HepG2 (cell line): ENCODE data around the gene CDK11A. TPM values are rescaled to one million over a fixed set of nuclear protein-coding genes. Genes with fewer than 3 reads are reported as not detected.

Experiments
- DPF2 ChIP-seq: sonication (generic); formaldehyde crosslinking; IDR thresholded peaks from 2 replicates; pipeline ENCODE4 v1.4.0; 2020; ENCODE audit warnings: mild to moderate bottlenecking, low read depth, missing genetic modification reagents, borderline replicate concordance
- EED ChIP-seq: sonication (generic); formaldehyde crosslinking; IDR thresholded peaks from 2 replicates; pipeline ENCODE4 v1.5.0; 2020; ENCODE audit warnings: mild to moderate bottlenecking, missing genetic modification reagents
- ELF1 ChIP-seq: sonication (generic); formaldehyde crosslinking; IDR thresholded peaks from 2 replicates; pipeline ENCODE4 v1.4.0; 2020; ENCODE audit warnings: missing genetic modification reagents
- HMGA1 ChIP-seq: sonication (generic); formaldehyde crosslinking; conservative IDR thresholded peaks from 2 replicates; pipeline ENCODE4 v1.4.0; 2020; ENCODE audit warnings: missing genetic modification reagents
- HOXA5 ChIP-seq: sonication (generic); formaldehyde crosslinking; IDR thresholded peaks from 2 replicates; pipeline ENCODE4 v1.4.0; 2020; ENCODE audit warnings: missing genetic modification reagents
- NFKBIZ ChIP-seq: IDR thresholded peaks from 2 replicates; pipeline ENCODE4 v1.6.1; 2018; ENCODE audit warnings: missing genetic modification reagents, missing compliant biosample characterization
- NR2F2 ChIP-seq: IDR thresholded peaks from 2 replicates; pipeline ENCODE4 v1.6.1; 2012; ENCODE audit warnings: low read depth, inconsistent platforms, borderline replicate concordance
- POLR2A ChIP-seq, 2 experiments: IDR thresholded peaks; 2 replicates each; pipeline ENCODE4 v1.6.1; 2011; ENCODE audit warnings: low read depth in 2 of 2, low read length in 2 of 2, mild to moderate bottlenecking in 1 of 2, moderate library complexity in 1 of 2; ENCODE audit not compliant: insufficient read depth in 1 of 2
- RFX1 ChIP-seq: fragments of 450-650 bp; IDR thresholded peaks from 2 replicates; pipeline ENCODE4 v1.6.1; 2017
- SMAD3 ChIP-seq: sonication (generic); formaldehyde crosslinking; IDR thresholded peaks from 2 replicates; pipeline ENCODE4 v1.4.0; 2020; ENCODE audit warnings: missing genetic modification reagents
- ZFP36 ChIP-seq: fragments of 150-350 bp; IDR thresholded peaks from 2 replicates; pipeline ENCODE4 v1.6.1; 2018; ENCODE audit warnings: borderline replicate concordance, low read length, low read depth; ENCODE audit not compliant: partially characterized antibody
- ZNF17 ChIP-seq: sonication (generic); formaldehyde crosslinking; IDR thresholded peaks from 2 replicates; pipeline ENCODE4 v1.5.0; 2020; ENCODE audit warnings: mild to moderate bottlenecking, missing genetic modification reagents
- ZNF383 ChIP-seq: sonication (generic); formaldehyde crosslinking; IDR thresholded peaks from 2 replicates; pipeline ENCODE4 v1.4.0; 2020; ENCODE audit warnings: missing genetic modification reagents, mild to moderate bottlenecking, borderline replicate concordance
- ZNF816 ChIP-seq: sonication (generic); formaldehyde crosslinking; IDR thresholded peaks from 2 replicates; pipeline ENCODE4 v1.8.0; 2022; ENCODE audit warnings: missing genetic modification reagents, mild to moderate bottlenecking, borderline replicate concordance
- polyA plus RNA-seq, 8 experiments: library from polyadenylated mRNA; depleted of rRNA in 3 of 8; stranded (reverse) in 7 of 8; unstranded in 1 of 8; fragments of >200 nt; fragmentation: Illumina TruSeq in 4 of 8; extraction: Trizol in 4 of 8; gene quantifications; 2 replicates each; pipeline versions ENCODE4 v1.2.1 to v1.2.3, GENCODE V29; 2011 to 2016; ENCODE audit warnings: low read depth in 4 of 8, missing spikeins in 1 of 8, mixed read lengths in 1 of 8; ENCODE audit not compliant: insufficient read depth in 1 of 8
- total RNA-seq, 5 experiments: library from RNA; depleted of rRNA; stranded (reverse); fragments of >200 nt; fragmentation: Illumina TruSeq; extraction: Trizol; gene quantifications; 2 replicates each; pipeline ENCODE4 v1.2.3, GENCODE V29; 2016; ENCODE audit warnings: low read depth in 1 of 5
- TF ChIP-seq, protein P1 (sequence below): sonication (generic); formaldehyde crosslinking; IDR thresholded peaks from 2 replicates; pipeline ENCODE4 v1.5.0; 2020; ENCODE audit warnings: mild to moderate bottlenecking, missing genetic modification reagents
- TF ChIP-seq, protein P2 (sequence below): sonication (generic); formaldehyde crosslinking; IDR thresholded peaks from 2 replicates; pipeline ENCODE4 v1.5.0; 2020; ENCODE audit warnings: missing genetic modification reagents
- TF ChIP-seq, protein P3 (sequence below): sonication (generic); formaldehyde crosslinking; IDR thresholded peaks from 2 replicates; pipeline ENCODE4 v1.5.0; 2020; ENCODE audit warnings: mild to moderate bottlenecking, missing genetic modification reagents
- TF ChIP-seq, protein P4 (sequence below): sonication (generic); formaldehyde crosslinking; IDR thresholded peaks from 2 replicates; pipeline ENCODE4 v1.4.0; 2020; ENCODE audit warnings: missing genetic modification reagents, borderline replicate concordance
- TF ChIP-seq, protein P5 (sequence below): sonication (generic); formaldehyde crosslinking; conservative IDR thresholded peaks from 2 replicates; pipeline ENCODE4 v1.8.0; 2022; ENCODE audit warnings: low read depth, missing genetic modification reagents

CDK11A gene
- total and polyA plus RNA-seq, 2 of the 13 experiments (the other 11 are each of a cell fraction or from before 2014, with no cell fraction given) = 11.2 to 17.9 TPM

DNA sequence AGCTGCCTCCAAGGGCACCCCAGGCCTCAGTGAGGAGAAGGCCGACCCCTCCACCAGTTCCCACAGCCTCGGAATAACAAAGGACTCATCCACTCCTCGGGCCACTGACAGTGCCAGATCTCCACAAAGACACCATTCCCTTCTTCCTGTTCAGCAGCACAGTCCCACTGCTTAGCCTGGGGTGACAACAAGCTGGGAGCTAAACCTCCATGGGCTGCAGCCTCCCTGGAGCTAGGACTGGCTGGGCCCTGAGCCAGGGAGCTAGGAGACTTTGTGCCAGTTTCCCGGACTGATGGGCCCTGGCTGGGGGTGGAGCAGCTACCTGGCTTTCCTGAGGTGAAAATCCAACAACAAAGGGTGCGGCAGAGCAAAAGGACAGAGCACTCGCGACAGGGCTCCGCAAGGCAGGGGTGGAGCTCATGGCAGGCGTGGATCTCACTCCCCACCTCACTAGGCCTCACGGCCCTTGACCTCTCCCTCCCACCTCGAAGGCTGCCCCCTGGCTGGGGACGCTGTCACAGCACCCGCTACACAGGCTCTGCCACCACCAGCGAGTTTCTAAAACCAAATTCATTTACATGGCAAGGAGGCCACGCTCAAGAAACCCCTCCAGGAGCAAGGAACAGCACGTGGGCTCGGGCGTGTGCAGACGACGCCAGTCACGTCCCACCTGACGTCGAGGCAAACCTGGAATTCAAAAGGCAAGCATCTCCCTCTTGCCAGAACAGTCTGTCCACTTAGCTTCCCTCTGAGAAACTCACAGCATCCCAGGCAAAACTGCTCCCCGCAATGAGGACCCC lies 45.4 kb downstream of the CDK11A start (continued):
- TF ChIP-seq ZFP36 (no peak), ELF1 (peak; percentile 48), ZNF383 (no peak), EED (CRISPR knock-in tag) (no peak), NR2F2 (peak; percentile 80), RFX1 (no peak), NFKBIZ (CRISPR knock-in tag) (peak; percentile 52; the same call in 1 of the 2 replicates), HOXA5 (CRISPR knock-in tag) (no peak), DPF2 (CRISPR knock-in tag) (no peak), ZNF816 (CRISPR knock-in tag) (no peak), POLR2A (IDR thresholded peaks at IDR 0.05; ENCODE audit: insufficient read depth in 1 of 2, low read depth in 2 of 2, low read length in 2 of 2) (peak; percentile 51 to 73; a peak in 2 of 4 replicates), ZNF17 (CRISPR knock-in tag) (no peak), SMAD3 (CRISPR knock-in tag) (no peak), HMGA1 (CRISPR knock-in tag) (no peak)
- TF ChIP-seq, protein P1, sequence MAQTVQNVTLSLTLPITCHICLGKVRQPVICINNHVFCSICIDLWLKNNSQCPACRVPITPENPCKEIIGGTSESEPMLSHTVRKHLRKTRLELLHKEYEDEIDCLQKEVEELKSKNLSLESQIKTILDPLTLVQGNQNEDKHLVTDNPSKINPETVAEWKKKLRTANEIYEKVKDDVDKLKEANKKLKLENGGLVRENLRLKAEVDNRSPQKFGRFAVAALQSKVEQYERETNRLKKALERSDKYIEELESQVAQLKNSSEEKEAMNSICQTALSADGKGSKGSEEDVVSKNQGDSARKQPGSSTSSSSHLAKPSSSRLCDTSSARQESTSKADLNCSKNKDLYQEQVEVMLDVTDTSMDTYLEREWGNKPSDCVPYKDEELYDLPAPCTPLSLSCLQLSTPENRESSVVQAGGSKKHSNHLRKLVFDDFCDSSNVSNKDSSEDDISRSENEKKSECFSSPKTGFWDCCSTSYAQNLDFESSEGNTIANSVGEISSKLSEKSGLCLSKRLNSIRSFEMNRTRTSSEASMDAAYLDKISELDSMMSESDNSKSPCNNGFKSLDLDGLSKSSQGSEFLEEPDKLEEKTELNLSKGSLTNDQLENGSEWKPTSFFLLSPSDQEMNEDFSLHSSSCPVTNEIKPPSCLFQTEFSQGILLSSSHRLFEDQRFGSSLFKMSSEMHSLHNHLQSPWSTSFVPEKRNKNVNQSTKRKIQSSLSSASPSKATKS = no peak
- TF ChIP-seq, protein P2, sequence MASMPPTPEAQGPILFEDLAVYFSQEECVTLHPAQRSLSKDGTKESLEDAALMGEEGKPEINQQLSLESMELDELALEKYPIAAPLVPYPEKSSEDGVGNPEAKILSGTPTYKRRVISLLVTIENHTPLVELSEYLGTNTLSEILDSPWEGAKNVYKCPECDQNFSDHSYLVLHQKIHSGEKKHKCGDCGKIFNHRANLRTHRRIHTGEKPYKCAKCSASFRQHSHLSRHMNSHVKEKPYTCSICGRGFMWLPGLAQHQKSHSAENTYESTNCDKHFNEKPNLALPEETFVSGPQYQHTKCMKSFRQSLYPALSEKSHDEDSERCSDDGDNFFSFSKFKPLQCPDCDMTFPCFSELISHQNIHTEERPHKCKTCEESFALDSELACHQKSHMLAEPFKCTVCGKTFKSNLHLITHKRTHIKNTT (CRISPR knock-in tag) = no peak
- TF ChIP-seq, protein P3, sequence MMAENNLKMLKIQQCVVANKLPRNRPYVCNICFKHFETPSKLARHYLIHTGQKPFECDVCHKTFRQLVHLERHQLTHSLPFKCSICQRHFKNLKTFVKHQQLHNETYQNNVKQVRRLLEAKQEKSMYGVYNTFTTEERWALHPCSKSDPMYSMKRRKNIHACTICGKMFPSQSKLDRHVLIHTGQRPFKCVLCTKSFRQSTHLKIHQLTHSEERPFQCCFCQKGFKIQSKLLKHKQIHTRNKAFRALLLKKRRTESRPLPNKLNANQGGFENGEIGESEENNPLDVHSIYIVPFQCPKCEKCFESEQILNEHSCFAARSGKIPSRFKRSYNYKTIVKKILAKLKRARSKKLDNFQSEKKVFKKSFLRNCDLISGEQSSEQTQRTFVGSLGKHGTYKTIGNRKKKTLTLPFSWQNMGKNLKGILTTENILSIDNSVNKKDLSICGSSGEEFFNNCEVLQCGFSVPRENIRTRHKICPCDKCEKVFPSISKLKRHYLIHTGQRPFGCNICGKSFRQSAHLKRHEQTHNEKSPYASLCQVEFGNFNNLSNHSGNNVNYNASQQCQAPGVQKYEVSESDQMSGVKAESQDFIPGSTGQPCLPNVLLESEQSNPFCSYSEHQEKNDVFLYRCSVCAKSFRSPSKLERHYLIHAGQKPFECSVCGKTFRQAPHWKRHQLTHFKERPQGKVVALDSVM (CRISPR knock-in tag) = peak; percentile 70; the same call in 1 of the 2 replicates
- TF ChIP-seq, protein P4, sequence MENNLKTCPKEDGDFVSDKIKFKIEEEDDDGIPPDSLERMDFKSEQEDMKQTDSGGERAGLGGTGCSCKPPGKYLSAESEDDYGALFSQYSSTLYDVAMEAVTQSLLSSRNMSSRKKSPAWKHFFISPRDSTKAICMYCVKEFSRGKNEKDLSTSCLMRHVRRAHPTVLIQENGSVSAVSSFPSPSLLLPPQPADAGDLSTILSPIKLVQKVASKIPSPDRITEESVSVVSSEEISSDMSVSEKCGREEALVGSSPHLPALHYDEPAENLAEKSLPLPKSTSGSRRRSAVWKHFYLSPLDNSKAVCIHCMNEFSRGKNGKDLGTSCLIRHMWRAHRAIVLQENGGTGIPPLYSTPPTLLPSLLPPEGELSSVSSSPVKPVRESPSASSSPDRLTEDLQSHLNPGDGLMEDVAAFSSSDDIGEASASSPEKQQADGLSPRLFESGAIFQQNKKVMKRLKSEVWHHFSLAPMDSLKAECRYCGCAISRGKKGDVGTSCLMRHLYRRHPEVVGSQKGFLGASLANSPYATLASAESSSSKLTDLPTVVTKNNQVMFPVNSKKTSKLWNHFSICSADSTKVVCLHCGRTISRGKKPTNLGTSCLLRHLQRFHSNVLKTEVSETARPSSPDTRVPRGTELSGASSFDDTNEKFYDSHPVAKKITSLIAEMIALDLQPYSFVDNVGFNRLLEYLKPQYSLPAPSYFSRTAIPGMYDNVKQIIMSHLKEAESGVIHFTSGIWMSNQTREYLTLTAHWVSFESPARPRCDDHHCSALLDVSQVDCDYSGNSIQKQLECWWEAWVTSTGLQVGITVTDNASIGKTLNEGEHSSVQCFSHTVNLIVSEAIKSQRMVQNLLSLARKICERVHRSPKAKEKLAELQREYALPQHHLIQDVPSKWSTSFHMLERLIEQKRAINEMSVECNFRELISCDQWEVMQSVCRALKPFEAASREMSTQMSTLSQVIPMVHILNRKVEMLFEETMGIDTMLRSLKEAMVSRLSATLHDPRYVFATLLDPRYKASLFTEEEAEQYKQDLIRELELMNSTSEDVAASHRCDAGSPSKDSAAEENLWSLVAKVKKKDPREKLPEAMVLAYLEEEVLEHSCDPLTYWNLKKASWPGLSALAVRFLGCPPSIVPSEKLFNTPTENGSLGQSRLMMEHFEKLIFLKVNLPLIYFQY (CRISPR knock-in tag) = no peak
- TF ChIP-seq, protein P5, sequence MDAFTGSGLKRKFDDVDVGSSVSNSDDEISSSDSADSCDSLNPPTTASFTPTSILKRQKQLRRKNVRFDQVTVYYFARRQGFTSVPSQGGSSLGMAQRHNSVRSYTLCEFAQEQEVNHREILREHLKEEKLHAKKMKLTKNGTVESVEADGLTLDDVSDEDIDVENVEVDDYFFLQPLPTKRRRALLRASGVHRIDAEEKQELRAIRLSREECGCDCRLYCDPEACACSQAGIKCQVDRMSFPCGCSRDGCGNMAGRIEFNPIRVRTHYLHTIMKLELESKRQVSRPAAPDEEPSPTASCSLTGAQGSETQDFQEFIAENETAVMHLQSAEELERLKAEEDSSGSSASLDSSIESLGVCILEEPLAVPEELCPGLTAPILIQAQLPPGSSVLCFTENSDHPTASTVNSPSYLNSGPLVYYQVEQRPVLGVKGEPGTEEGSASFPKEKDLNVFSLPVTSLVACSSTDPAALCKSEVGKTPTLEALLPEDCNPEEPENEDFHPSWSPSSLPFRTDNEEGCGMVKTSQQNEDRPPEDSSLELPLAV (CRISPR knock-in tag) = no peak
